Inflammatory macrophage treated with lipopolysaccharide for 4 hours (primary cell): ENCODE results near the gene CDCA3.
"Not testable (repeated sequence)": the region's sequence is repeated elsewhere in the genome, so short reads cannot be mapped to it uniquely, and the experiment has no call there.

Experiments
- DNase-seq: peaks from one replicate; pipeline ENCODE4 v3.0.0-alpha.2; 2020

CDCA3 gene

GRCh38 chr12:6851153-6851920, at the start of gene CDCA3:
TSS of gene CDCA3 (minus strand) at chr12:6851286. CDS start at chr12:6850952, 334 bp downstream.
- DNase-seq, result peak; percentile 99

- DNase-seq, result peak; percentile 85
These were observed 48.9 kb upstream of the CDCA3 start for GRCh38 chr12:6899837-6900519.

- peak; percentile 50 for DNase-seq
These were observed 48.3 kb upstream of the CDCA3 start for GRCh38 chr12:6899427-6899826.

GRCh38 chr12:6896846-6897435, 45.9 kb upstream of the CDCA3 start:
- DNase-seq, result no peak

GRCh38 chr12:6894321-6894720, 43.2 kb upstream of the CDCA3 start:
- peak; percentile 51 for DNase-seq

GRCh38 chr12:6892683-6893082, 41.6 kb upstream of the CDCA3 start:
- DNase-seq, result not testable (repeated sequence)

GRCh38 chr12:6891646-6892001, 40.5 kb upstream of the CDCA3 start:
- no peak for DNase-seq

GRCh38 chr12:6890789-6891645, 39.9 kb upstream of the CDCA3 start:
- peak; percentile 98 for DNase-seq

GRCh38 chr12:6889775-6890573, 38.9 kb upstream of the CDCA3 start:
- DNase-seq, result not testable (repeated sequence)

GRCh38 chr12:6888794-6889193, 37.7 kb upstream of the CDCA3 start:
- DNase-seq, result not testable (repeated sequence)

GRCh38 chr12:6888360-6888759, 37.3 kb upstream of the CDCA3 start:
- DNase-seq, result no peak

- peak; percentile 78 for DNase-seq
These were observed 36.4 kb upstream of the CDCA3 start for GRCh38 chr12:6887460-6887859.

- not testable (repeated sequence) for DNase-seq
These were observed 35.3 kb upstream of the CDCA3 start for GRCh38 chr12:6886206-6886999.

GRCh38 chr12:6884539-6884938, 33.5 kb upstream of the CDCA3 start:
- DNase-seq, result no peak

- DNase-seq, result no peak
These were observed 32.6 kb upstream of the CDCA3 start for GRCh38 chr12:6883683-6884082.

GRCh38 chr12:6883252-6883651, 32.2 kb upstream of the CDCA3 start:
- DNase-seq, result no peak

- not testable (repeated sequence) for DNase-seq
These were observed 28.7 kb upstream of the CDCA3 start for GRCh38 chr12:6879824-6880223.

GRCh38 chr12:6874015-6874368, 22.9 kb upstream of the CDCA3 start:
- not testable (repeated sequence) for DNase-seq

GRCh38 chr12:6873094-6874014, 22.3 kb upstream of the CDCA3 start, which contains the start of gene SPSB2:
TSS of gene SPSB2 (minus strand) at chr12:6873303. CDS start at chr12:6872901, 402 bp downstream.
- DNase-seq, result peak; percentile 98
